GM21381 (cell line): Measurements from ENCODE around the gene TMF1.

Experiments used
- ATAC-seq: cut with Tn5 transposase; IDR thresholded peaks from one replicate; pipeline ENCODE4 v1.9.1; 2021; ENCODE audit warnings: mild to moderate bottlenecking, moderate library complexity; ENCODE audit not compliant: unreplicated experiment

Gene TMF1, protein sequence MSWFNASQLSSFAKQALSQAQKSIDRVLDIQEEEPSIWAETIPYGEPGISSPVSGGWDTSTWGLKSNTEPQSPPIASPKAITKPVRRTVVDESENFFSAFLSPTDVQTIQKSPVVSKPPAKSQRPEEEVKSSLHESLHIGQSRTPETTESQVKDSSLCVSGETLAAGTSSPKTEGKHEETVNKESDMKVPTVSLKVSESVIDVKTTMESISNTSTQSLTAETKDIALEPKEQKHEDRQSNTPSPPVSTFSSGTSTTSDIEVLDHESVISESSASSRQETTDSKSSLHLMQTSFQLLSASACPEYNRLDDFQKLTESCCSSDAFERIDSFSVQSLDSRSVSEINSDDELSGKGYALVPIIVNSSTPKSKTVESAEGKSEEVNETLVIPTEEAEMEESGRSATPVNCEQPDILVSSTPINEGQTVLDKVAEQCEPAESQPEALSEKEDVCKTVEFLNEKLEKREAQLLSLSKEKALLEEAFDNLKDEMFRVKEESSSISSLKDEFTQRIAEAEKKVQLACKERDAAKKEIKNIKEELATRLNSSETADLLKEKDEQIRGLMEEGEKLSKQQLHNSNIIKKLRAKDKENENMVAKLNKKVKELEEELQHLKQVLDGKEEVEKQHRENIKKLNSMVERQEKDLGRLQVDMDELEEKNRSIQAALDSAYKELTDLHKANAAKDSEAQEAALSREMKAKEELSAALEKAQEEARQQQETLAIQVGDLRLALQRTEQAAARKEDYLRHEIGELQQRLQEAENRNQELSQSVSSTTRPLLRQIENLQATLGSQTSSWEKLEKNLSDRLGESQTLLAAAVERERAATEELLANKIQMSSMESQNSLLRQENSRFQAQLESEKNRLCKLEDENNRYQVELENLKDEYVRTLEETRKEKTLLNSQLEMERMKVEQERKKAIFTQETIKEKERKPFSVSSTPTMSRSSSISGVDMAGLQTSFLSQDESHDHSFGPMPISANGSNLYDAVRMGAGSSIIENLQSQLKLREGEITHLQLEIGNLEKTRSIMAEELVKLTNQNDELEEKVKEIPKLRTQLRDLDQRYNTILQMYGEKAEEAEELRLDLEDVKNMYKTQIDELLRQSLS

DNA sequence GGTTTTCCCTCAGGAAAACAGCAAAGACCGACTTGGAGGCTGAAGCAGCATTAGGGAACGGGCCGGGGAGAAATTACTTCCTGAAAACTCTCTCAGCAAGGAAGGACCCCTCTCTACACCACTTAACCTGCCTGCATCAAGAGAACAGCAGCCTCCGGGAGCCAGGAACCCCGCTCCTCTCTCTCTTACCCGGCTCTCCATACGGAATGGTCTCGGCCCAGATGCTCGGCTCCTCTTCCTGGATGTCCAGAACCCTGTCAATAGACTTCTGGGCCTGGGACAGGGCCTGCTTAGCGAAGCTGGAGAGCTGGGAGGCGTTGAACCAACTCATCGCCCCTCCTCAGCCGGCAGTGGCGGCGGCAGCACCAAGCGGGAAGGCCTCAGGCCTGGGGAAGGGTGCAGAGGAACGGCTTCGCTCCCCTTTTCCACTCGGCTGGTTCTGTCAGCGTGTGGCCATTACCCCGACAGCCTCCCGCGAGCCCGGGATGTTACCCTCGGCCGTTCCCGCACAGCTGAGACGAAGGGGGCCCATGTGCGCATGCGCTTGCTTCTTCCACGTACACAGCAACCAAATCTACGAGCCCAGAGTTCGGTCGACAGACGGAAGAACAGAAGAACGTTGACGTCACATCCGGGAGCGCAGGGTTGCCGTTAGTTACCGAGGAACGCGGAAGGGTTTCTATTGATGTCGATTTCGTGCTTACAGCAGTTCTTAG, at the start of gene TMF1:
TSS of gene TMF1 (minus strand) at position 578 of the 716 bp plus-strand sequence. CDS start at position 331, 247 bp downstream.
- peak; percentile 97 for ATAC-seq

DNA sequence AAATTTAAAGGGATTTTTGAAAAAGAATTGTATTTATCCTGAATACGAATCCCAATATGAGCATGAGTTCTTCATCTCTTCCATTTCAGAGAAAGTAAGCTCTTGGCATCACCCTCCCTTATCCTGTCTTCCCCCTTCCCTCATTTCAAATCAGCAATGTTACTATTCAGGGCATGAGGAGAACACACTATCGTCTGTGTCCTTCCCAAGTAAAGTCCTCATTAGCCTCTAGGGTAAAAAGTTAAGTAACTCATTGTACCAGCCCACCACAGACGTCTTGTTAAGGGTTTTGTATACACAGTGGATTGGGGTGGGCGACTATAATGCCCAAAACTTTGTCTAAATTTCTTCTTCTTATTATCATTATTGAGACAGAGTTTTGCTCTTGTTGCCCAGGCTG, 47.4 kb upstream of the TMF1 start:
- ATAC-seq = no peak

DNA sequence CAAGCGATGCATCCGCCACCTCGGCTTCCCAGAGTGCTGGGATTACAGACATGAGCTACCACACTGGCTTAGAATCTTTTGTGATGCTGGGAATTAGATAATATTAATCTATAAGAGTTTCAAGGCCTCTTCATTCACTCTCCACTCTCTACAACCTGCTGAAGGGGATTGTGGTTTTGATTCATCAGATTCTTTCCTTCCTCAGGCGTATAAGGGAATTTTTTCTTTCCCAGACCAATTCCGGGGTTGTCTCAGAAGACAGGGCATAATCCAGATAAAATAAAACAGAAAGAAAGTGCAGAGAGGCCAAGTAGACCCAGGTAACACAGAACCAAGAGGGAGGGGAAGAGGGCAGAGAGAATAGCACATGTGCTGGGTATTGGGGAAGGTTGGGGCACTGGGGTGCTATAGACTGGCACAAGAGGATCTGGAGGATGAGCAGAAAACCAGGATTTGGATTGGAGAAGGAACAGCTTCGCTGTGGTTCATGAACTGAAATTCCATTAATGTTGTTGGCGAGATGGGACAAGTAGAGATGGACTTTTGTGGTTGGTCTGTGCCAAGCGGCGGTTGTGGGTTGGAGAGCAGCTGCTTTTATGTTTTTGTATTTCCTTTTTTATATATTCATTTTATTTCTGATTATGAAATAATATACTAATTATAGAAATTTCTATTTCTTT, 45.4 kb upstream of the TMF1 start:
- no peak for ATAC-seq

DNA sequence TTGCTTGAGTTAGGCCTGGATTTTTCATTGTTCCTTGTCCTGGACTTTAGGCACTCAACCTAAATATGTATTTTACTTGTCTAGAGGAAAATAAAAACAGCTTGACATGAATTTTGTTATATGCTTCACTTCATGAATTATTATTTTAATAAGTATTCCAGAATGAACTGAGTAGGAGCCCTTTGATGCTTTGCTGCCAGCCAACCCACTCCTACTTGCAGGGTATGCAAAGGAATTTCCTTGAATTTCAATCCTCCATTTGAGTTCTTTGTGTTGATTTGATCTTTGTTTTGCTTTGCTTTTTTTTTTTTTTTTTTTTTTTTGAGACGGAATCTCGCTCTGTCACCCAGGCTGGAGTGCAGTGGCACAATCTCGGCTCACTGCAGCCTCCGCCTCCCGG, 44.2 kb upstream of the TMF1 start:
- ATAC-seq = no peak

DNA sequence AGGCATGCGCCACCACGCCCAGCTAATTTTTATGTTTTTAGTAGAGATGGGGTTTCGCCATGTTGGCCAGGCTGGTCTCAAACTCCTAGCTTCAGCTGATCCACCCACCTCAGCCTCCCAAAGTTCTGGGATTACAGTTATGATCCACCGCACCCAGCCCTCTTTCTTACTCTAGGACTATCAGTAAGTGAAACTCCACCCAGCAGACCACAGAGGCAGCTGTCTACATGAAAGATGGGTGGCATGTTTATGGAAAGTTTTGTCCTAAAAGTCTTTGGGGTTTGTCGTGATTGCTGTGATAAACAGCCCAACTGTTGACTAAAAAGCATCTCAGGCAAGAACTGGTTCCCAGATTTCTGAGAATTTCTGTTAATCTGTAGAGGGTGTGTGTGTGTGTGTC, 43.5 kb upstream of the TMF1 start:
- no peak for ATAC-seq

DNA sequence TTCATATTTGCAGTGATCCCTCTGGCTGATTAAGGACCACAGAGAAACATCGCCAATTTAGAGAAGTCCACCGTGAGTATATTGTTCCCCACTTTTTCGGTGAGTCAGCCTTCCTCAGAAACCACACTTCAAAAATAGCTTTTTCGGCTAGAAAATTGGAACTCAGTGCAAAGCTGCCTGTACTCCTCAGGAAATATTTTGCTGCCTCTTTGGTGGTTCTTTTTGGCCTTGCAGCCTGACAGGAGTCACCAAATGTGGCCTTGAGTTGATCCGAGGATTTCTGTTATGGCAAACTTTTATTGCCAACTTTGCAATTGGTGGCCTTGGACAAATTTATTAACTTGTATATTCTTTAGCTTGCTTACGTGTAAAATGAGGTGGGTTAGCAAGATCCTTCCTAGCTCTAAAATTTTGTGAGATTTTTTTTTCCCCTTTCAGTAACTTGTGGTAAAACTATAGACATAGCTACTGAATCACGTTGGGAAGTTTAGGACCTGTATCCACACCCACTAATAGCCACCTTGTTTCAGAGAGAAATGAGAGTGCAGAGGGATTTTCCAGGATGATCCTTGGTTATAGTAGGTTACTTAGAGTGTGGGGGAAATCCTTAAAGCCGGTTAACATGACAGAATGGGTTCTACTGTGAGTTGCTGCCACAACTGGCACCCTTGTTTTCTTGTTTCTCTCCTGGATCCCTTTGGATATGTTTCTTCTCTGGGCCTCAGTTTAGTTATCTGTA, 42.5 kb upstream of the TMF1 start:
- no peak for ATAC-seq

DNA sequence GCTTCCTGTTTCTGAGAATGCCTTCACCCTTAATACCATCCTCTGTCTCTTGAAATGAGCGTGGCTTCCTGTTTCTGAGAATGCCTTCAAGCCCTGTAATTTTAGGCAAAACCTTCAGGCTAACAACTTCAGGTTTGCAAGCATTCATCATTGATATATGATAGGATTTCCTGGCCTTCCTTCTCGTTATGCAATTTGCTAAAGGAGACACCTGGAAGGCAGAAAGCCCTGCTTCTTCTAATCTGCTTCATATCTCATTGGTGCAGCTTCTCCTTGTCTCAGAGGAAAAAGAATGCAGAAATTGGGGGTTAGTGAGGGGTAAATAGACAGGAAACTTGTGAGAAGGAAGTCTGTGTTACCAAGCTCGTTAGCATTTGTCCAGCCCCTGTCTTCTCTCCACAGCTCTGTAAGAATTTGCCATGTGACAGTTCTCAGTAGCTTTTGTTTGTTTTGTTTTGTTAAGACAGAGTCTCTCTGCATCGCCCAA, 39.9 kb upstream of the TMF1 start:
- peak; percentile 68 for ATAC-seq

DNA sequence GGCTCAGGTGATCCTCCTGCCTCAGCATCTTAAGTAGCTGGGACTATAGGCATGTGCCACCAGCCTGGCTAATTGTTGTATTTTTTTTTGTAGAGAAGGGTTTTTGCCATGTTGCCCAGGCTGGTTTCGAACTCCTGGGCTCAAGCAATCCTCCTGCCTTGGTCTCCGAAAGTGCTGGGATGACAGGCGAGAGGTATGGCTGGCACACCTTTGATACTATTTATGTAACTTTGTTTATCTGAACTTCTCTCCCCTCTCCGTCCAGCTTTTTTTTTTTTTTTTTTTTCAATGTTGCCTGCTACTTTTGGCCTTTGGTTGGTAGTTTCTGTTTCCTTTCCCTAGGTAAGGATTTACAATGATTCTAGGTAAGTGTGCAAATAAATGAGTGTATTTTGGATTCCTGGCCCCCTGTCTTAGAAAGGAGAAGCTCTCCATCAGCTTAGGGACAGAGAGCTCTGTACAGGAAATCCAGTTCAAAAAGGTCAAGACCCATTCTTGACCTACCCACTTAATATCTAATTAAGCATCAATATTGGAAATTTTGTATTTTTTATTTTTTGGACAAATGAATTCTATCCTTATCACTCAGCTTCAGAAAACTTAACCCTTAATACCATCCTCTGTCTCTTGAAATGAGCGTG, 39.4 kb upstream of the TMF1 start:
- peak; percentile 2 for ATAC-seq

DNA sequence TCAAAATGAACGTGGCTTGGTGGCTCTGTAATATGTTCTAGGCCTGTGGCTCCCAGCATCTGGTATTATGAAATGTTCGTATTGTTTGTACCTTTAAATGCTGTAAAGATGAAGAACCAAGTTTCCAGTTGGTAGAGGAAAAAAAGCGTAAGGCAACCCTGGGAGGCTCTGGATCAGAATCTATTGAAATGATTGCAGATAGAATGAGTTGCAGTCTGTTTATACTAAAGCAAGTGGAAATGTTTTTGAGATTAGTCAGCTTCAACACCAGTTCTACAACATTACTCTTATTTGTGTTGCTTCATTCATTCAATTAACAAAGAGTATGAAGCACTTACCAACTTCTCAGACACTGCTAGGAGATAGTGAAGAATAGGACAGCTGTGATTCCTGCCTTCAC, 37.9 kb upstream of the TMF1 start:
- no peak for ATAC-seq

DNA sequence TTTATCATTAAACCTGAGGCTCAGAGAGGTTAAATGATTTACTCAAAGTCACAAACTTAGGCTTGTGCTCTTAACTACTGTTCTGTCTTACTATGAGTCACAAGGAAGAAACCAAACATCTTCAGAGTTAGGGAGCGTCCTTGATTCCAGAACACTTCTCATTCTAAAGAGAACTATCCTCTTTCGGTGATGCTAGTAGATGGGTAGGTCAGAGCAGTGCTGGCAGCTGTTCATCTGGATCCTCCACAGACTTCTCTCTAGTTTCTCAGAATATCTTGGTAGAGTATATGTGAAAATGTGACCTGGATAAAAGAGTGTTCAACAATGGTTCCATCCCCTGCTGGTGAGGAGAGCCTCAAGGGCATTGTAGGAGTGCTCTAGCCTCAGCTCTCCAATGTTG, 35.9 kb upstream of the TMF1 start:
- ATAC-seq = peak; percentile 22

DNA sequence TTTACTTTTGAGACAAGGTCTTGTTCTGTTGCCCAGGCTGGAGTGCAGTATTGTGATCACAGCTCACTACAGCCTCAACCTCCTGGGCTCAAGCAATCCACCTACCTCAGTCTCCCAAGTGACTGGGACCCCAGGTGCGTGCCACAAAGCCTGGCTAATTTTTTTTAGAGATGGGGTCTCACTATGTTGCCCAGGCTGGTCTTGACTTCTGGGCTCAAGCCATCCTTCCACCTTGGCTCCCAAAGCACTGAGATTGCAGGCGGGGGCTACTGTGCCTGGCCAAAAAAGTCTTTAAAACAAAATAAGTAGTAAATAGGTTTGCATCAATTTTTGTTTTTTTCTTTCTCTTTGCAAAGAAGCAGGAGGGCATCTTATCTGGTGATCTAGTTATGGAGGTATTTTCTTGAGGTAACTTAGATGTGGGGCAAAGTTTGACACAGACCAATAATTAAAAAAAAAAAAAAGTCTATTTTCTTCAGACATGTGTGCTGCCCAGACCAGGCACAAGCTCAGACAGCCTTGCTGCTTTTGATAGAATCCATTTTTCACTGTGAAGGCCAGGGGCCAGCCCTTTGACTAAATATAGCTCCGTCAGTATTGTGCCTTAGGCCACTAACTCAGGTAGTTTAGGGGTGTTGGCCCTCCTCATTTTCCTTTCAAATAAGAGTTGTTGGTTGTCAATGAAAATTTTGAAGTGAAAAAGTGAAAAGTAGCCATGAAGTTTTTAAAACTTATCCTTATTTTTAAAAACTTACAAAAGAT, 35.1 kb upstream of the TMF1 start:
- no peak for ATAC-seq

DNA sequence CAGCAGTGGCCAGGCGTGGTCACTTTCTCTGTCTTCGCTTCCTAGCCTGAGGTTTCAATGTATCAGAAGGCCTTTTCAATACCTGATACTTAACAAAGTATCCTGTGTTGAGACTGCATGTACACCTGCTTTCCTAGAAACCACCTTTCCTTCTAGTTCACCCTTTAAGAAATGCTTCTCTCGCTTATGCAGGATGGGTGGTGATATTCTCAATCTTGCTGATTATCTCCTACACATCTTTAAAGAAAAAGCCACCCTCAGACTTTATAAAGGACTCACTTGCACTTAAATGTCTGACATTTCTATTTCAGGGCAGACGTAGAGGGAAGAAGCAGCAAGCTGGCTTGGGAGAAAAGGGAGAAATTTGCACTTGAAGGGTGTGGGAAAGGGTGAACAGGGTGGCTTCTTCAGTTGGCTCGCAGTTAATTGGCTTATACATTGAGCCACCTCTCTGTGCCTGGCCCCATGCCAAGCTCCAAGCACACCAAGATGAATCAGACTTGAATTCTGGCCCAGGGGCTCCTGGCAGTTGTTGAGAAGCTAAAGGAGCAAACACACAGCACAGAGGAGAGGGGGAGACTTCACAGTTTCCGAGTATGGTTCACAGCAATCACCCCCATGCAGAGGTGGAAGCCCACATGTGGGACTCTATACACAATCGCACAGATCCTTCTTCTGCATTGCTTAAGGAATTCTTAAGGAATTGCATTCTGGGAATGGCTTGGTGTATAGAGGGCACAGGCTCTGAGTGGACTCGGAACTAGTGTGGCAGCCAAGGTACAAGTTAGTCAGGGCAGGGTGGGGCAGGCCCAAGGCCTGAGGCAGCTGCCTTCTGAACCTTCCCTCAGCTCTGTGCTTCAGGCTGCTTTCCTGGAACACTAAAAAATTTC, 33.9 kb upstream of the TMF1 start:
- ATAC-seq = no peak

DNA sequence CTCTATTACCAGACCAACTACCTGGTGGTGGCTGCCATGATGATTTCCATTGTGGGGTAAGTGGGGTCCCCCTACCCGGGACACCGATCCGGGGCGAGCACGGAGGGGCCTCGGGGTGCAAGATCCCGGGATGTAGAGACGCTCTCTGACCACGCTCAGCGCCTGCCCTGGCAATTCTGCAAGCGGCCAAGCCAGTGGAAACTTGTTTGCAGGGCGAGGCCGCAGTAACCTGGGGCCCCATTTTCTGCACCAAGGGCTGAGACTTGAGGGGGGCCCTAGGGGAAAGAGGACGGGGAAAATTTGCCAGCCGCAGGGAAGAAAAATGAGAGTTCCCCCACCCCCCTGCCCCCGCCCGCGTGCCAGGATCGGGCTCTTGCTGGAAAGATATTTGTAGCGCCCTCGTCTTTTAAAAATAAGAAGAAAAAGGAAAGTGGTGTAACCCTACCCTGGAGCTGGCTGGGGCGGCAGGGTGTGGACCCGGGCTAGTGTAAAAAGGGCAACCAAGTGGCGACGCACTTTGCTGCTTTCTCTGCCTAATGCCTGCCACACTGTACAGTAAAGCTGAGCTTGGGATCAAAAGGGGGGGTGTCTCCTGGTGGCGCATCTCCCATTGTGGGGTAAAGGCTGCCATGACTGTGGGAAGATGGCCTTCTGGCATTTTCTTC, 33.2 kb upstream of the TMF1 start:
- no peak for ATAC-seq

DNA sequence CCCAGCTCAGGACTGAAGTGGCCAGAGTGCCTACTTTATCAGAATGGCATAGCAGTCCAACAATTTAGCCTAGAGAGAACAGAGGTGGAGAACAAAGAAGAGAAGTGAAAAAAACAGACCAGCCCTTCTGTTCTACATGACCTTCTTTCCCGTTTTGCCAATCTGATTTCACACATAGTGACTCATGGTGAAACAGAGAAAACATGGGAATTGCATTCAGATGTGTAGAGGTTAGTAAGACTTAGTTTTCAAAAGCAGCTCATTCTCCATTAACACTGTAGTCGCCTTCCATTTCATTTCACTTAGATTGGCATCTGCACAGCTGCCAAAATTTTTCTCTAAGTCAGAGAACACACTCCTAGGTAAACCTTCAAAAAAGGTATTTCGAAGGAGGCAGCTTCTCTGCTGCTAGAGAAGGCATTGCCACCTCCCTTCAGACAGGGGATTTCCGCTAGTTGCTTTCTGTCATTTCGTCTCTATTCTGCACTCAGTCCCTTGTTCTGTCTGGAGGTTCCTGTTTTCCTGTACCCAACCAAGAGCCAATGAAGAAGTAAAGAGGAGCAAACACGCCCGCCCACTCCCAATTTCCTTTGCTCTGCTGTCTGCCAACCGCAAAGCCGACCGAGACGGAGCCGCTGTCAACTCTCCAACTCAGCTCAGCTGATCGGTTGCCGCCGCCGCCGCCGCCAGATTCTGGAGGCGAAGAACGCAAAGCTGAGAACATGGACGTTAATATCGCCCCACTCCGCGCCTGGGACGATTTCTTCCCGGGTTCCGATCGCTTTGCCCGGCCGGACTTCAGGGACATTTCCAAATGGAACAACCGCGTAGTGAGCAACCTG, 32.4 kb upstream of the TMF1 start, which contains the start of gene ARL6IP5:
TSS of gene ARL6IP5 (plus strand) at position 612 of the 842 bp plus-strand sequence. CDS start at position 723, 111 bp downstream.
- ATAC-seq = peak; percentile 48

DNA sequence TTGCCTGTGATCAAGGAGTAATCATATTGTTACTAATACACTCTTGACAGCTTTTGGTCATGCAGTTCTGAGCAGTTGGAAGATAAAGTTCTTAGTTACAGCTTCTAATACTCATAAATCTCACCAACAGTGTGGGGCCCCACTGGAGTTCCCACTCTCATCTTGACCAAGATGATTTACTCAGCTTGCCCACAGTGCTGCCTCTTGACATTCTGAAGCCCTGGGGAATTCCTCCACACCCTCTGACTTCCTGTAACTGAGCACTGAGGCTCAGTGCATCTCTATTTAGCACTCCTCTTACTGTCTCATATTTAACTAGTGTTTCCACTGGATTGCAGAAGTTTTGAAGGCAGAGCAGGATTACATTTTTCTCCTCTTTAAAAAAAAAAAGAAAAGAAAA, 30.7 kb upstream of the TMF1 start:
- ATAC-seq = peak; percentile 56

DNA sequence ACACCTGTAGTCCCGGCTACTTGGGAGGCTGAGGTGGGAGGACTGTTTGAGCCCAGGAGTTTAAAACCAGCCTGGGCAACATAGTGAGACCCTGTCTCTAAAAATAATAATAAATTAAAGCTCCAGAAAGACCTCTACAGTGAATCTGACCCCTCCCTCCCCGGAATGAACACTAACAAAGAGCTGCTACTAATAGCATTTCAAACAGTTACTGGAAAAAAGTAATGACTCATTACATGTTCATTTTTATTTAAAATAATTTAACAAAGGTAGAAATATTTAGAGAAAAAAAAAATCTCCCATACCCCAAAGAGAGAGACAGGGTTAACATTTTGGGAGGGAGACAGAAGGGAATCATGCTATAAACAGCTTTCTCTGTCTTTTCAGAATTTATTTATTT, 30.2 kb upstream of the TMF1 start:
- ATAC-seq = no peak
